IMR-90 (cell line): Measurements from ENCODE around the gene PKD2L1.

Experiments
- CEBPB ChIP-seq: IDR thresholded peaks from 2 replicates; pipeline ENCODE4 v1.6.1; 2012; ENCODE audit warnings: low read depth, low read length, improper control_type of control experiment
- CHD1 ChIP-seq: IDR thresholded peaks from 2 replicates; pipeline ENCODE4 v1.6.1; 2012; ENCODE audit warnings: low read depth, low read length, improper control_type of control experiment
- CTCF ChIP-seq: conservative IDR thresholded peaks from 2 replicates; pipeline ENCODE4 v1.5.1; 2012; ENCODE audit warnings: mild to moderate bottlenecking, low read depth, low read length, improper control_type of control experiment
- MAFK ChIP-seq: IDR thresholded peaks from 2 replicates; pipeline ENCODE4 v1.6.1; 2012; ENCODE audit warnings: low read depth, low read length, improper control_type of control experiment
- POLR2A ChIP-seq: IDR thresholded peaks from 2 replicates; pipeline ENCODE4 v1.6.1; 2012; ENCODE audit warnings: mild to moderate bottlenecking, low read depth, low read length
- RAD21 ChIP-seq: IDR thresholded peaks from 2 replicates; pipeline ENCODE4 v1.6.1; 2012; ENCODE audit warnings: low read length, improper control_type of control experiment
- USF2 ChIP-seq: fragments of 150-350 bp; IDR thresholded peaks from 2 replicates; pipeline ENCODE4 v1.6.1; 2017; ENCODE audit warnings: mild to moderate bottlenecking, antibody characterized with exemption, low read length, low read depth

GRCh38 chr10:100346765-100347567 lies 16.9 kb upstream of the PKD2L1 start, which contains the start of gene SCD:
- TF ChIP-seq CTCF (no peak), POLR2A (peak; percentile 63), USF2 (no peak; the same call in 1 of the 2 replicates), CEBPB (no peak), MAFK (no peak), RAD21 (no peak), CHD1 (no peak)
